Fibroblast of peridontal ligament (primary cell): ENCODE data around the gene ARMC12.
"Not testable (repeated sequence)": the region's sequence is repeated elsewhere in the genome, so short reads cannot be mapped to it uniquely, and the experiment has no call there.

Experiments used
- DNase-seq: peaks from one replicate; pipeline ENCODE4 v3.0.0-alpha.2; 2010; ENCODE audit errors: extremely low read depth

ARMC12 gene

GRCh38 chr6:35736982-35737412 is at the start of gene ARMC12:
Gene ARMC12 (plus strand): TSS chr6:35737032. CDS start chr6:35737109, 77 bp downstream.
- DNase-seq, result no peak

GRCh38 chr6:35687658-35688604 is 48.9 kb upstream of the ARMC12 start:
- DNase-seq, result peak; percentile 49

GRCh38 chr6:35688605-35689322 is 48.1 kb upstream of the ARMC12 start, which contains the start of gene FKBP5:
Gene FKBP5 (minus strand): TSS chr6:35688915. CDS start chr6:35642824, 46,091 bp downstream.
- peak; percentile 52 for DNase-seq

- DNase-seq, result not testable (repeated sequence)
Measured at GRCh38 chr6:35690006-35690405, 46.8 kb upstream of the ARMC12 start.

GRCh38 chr6:35690484-35690883 is 46.3 kb upstream of the ARMC12 start:
- DNase-seq, result no peak

GRCh38 chr6:35691027-35691824 is 45.6 kb upstream of the ARMC12 start:
- DNase-seq, result peak; percentile 26

- no peak for DNase-seq
Measured at GRCh38 chr6:35694462-35694861, 42.4 kb upstream of the ARMC12 start.

GRCh38 chr6:35698430-35698829 is 38.4 kb upstream of the ARMC12 start:
- DNase-seq, result not testable (repeated sequence)

GRCh38 chr6:35698858-35699257 is 38.0 kb upstream of the ARMC12 start:
- no peak for DNase-seq

- DNase-seq, result no peak
Measured at GRCh38 chr6:35703554-35703953, 33.3 kb upstream of the ARMC12 start.

GRCh38 chr6:35706468-35706867 is 30.4 kb upstream of the ARMC12 start:
- DNase-seq, result no peak

GRCh38 chr6:35707714-35708407 is 29.0 kb upstream of the ARMC12 start:
- DNase-seq, result no peak

GRCh38 chr6:35708585-35708984 is 28.2 kb upstream of the ARMC12 start:
- no peak for DNase-seq

- DNase-seq, result no peak
Measured at GRCh38 chr6:35710241-35710847, 26.5 kb upstream of the ARMC12 start.

- no peak for DNase-seq
Measured at GRCh38 chr6:35711731-35712130, 25.1 kb upstream of the ARMC12 start.

GRCh38 chr6:35713006-35713767 is 23.6 kb upstream of the ARMC12 start:
- DNase-seq, result no peak

- no peak for DNase-seq
Measured at GRCh38 chr6:35716798-35717197, 20.0 kb upstream of the ARMC12 start.

GRCh38 chr6:35717449-35718374 is 19.1 kb upstream of the ARMC12 start:
- no peak for DNase-seq

GRCh38 chr6:35718375-35718736 is 18.5 kb upstream of the ARMC12 start:
- no peak for DNase-seq
